SIG-M5 treated with dmso at 0.1 percent for 504 hours (cell line): ENCODE data around the gene VPS18.

Experiments
- DNase-seq: peaks from one replicate; lab custom pipeline; 2025; ENCODE audit not compliant: unreplicated experiment; lab: John Stamatoyannopoulos, UW

VPS18 gene

GRCh38 chr15:40870716-40871115, 23.5 kb upstream of the VPS18 start:
- DNase-seq = no peak

- peak; percentile 40 for DNase-seq
These were observed 22.3 kb upstream of the VPS18 start for GRCh38 chr15:40871749-40872617.

GRCh38 chr15:40872791-40873693, 21.2 kb upstream of the VPS18 start:
- no peak for DNase-seq

- DNase-seq = peak; percentile 68
These were observed 20.3 kb upstream of the VPS18 start, which contains the start of gene RHOV for GRCh38 chr15:40873694-40874561. Gene RHOV (minus strand): TSS chr15:40874234. CDS start chr15:40874139, 95 bp downstream.

GRCh38 chr15:40875991-40876730, 18.1 kb upstream of the VPS18 start:
- no peak for DNase-seq

- DNase-seq = no peak
These were observed 16.6 kb upstream of the VPS18 start for GRCh38 chr15:40877694-40878093.

GRCh38 chr15:40878785-40879184, 15.5 kb upstream of the VPS18 start:
- DNase-seq = peak; percentile 30

- DNase-seq = no peak
These were observed 14.6 kb upstream of the VPS18 start for GRCh38 chr15:40879609-40880008.

GRCh38 chr15:40881351-40881750, 12.9 kb upstream of the VPS18 start:
- DNase-seq = no peak

GRCh38 chr15:40886586-40886985, 7.7 kb upstream of the VPS18 start:
- DNase-seq = no peak

- no peak for DNase-seq
These were observed 5.1 kb upstream of the VPS18 start for GRCh38 chr15:40889112-40889511.

GRCh38 chr15:40891138-40891537, 3.1 kb upstream of the VPS18 start:
- DNase-seq = no peak

- DNase-seq = peak; percentile 58
These were observed 2.3 kb upstream of the VPS18 start for GRCh38 chr15:40891810-40892446.

GRCh38 chr15:40892447-40893012, 1.7 kb upstream of the VPS18 start:
- no peak for DNase-seq

- DNase-seq = no peak
These were observed 1.1 kb upstream of the VPS18 start for GRCh38 chr15:40893019-40893670.

- DNase-seq = peak; percentile 82
These were observed 615 bp downstream of the VPS18 start for GRCh38 chr15:40894681-40895448.

- no peak for DNase-seq
These were observed 5.4 kb downstream of the VPS18 start for GRCh38 chr15:40899536-40900207.
